ENCODE results near the gene SRF. TPM values are rescaled to one million over a fixed set of nuclear protein-coding genes. Genes with fewer than 3 reads are reported as not detected.

Gene SRF
- total RNA-seq, 1 experiment from 2014 or later: 46.2 TPM

GRCh38 chr6:43228951-43229802 lies 58.1 kb downstream of the SRF start, which contains the start of gene DNPH1 (continued):
- TF ChIP-seq USF2 (CRISPR knock-in tag; IDR thresholded peaks at IDR 0.05) (peak; percentile 99), ELF4 (CRISPR knock-in tag; IDR thresholded peaks at IDR 0.05; ENCODE audit: low read depth) (peak; percentile 85; the same call in 1 of the 2 replicates), E2F5 (CRISPR knock-in tag; IDR thresholded peaks at IDR 0.05) (peak; percentile 82; the same call in 1 of the 2 replicates), NR2C2 (CRISPR knock-in tag; IDR thresholded peaks at IDR 0.05) (no peak), MYBL2 (CRISPR knock-in tag; IDR thresholded peaks at IDR 0.05) (no peak), OVOL2 (CRISPR knock-in tag; IDR thresholded peaks at IDR 0.05; ENCODE audit: borderline replicate concordance) (no peak), HMGA2 (CRISPR knock-in tag; IDR thresholded peaks at IDR 0.05) (no peak), JUN (CRISPR knock-in tag; IDR thresholded peaks at IDR 0.05) (peak; percentile 52; the same call in 1 of the 2 replicates), ZNF219 (CRISPR knock-in tag; IDR thresholded peaks at IDR 0.05; ENCODE audit: borderline replicate concordance) (peak; percentile 52; the same call in 1 of the 2 replicates), JAZF1 (CRISPR knock-in tag; IDR thresholded peaks at IDR 0.05) (no peak), ZNF263 (CRISPR knock-in tag; IDR thresholded peaks at IDR 0.05; ENCODE audit: low read depth) (peak; percentile 86), NFATC4 (CRISPR knock-in tag; IDR thresholded peaks at IDR 0.05) (no peak), PRDM15 (CRISPR knock-in tag; IDR thresholded peaks at IDR 0.05) (peak; percentile 77; the same call in 1 of the 2 replicates), CTCF (IDR thresholded peaks at IDR 0.05) (peak; percentile 83), TEAD1 (CRISPR knock-in tag; IDR thresholded peaks at IDR 0.05) (peak; percentile 93), E2F1 (CRISPR knock-in tag; IDR thresholded peaks at IDR 0.05) (no peak), ESRRA (CRISPR knock-in tag; IDR thresholded peaks at IDR 0.05; ENCODE audit: borderline replicate concordance) (peak; percentile 65), CREM (CRISPR knock-in tag; IDR thresholded peaks at IDR 0.05) (peak; percentile 78), ATF2 (CRISPR knock-in tag; IDR thresholded peaks at IDR 0.05; ENCODE audit: borderline replicate concordance, low read depth) (no peak)

Data from WTC11 (cell line).